Measurements from ENCODE around the gene LTB4R2. TPM values are rescaled to one million over a fixed set of nuclear protein-coding genes. Genes with fewer than 3 reads are reported as not detected.

LTB4R2 gene
- total and polyA plus RNA-seq, 2 of the 8 experiments (the other 6 are each of a cell fraction or from before 2014, with no cell fraction given): 5.3 to 6.7 TPM

GRCh38 chr14:24331731-24332267, 21.9 kb downstream of the LTB4R2 start:
- no peak overlapping the region for H3K56ac ChIP-seq (replicated peaks; ENCODE audit: insufficient read length, low read depth, low read length)
- no peak overlapping the region for H4K8ac ChIP-seq (ENCODE audit: extremely low read depth, insufficient read depth, low read length)
- no peaks in the 10 kb centered on the region for H3K36me3 ChIP-seq (ENCODE audit: control insufficient read depth in 2 of 4, insufficient read depth in 4 of 4, low read length in 3 of 4)
- peaks cover 0 to 2% of the 10 kb centered on the region in 2 experiments for H4K20me1 ChIP-seq (replicated peaks in 1 of 2; ENCODE audit: control insufficient read depth in 1 of 2, insufficient read depth in 2 of 2, low read length in 2 of 2)
- peaks cover 0 to 16% (median 9%) of the 10 kb centered on the region in 4 experiments; a peak in 5 of 7 replicates for H3K4me1 ChIP-seq (replicated peaks in 1 of 4; ENCODE audit: control insufficient read depth in 3 of 4, insufficient read depth in 4 of 4, low read length in 3 of 4)
- H3K9ac ChIP-seq (replicated peaks in 1 of 4; ENCODE audit: extremely low read depth in 1 of 4, low read depth in 3 of 4, low read length in 3 of 4): no peak overlapping the region
- TF ChIP-seq TBP (IDR thresholded peaks at IDR 0.05; ENCODE audit: low read depth, low read length) (0 out of 2 replicates have a peak, but pooled peaks have one; percentile 6), SIX5 (IDR thresholded peaks at IDR 0.05; ENCODE audit: low read depth, low read length) (no peak), SIN3A (conservative IDR thresholded peaks at IDR 0.05 in 1 of 2, IDR thresholded peaks at IDR 0.05 in 1 of 2; ENCODE audit: low read depth in 1 of 2, low read length in 2 of 2) (peak in 1 of 2 experiments; percentile 20; a peak in 1 of 4 replicates)
- H3K23ac ChIP-seq (ENCODE audit: insufficient read length): no peak overlapping the region
- no peak overlapping the region for H3K27ac ChIP-seq (ENCODE audit: low read depth, low read length)
- no peaks in the 10 kb centered on the region for H3K79me1 ChIP-seq (ENCODE audit: low read depth, low read length)
- H3K27me3 ChIP-seq (replicated peaks in 1 of 4; ENCODE audit: control insufficient read depth in 3 of 4, extremely low read depth in 1 of 4, insufficient read depth in 3 of 4, low read length in 3 of 4): peaks cover 34 to 78% (median 53%) of the 10 kb centered on the region in 4 experiments
- no peak overlapping the region for H3K18ac ChIP-seq (ENCODE audit: extremely low read depth, low read length)
- no peaks in the 10 kb centered on the region for H3K9me3 ChIP-seq (ENCODE audit: insufficient read depth in 2 of 2, low read depth in 1 of 2, low read length in 1 of 2)
- no peak overlapping the region for H2BK20ac ChIP-seq (ENCODE audit: low read length)
- DNase-seq (ENCODE audit: low read depth in 1 of 2, low spot score in 2 of 2) (peak in 1 of 2 experiments; percentile 65), FAIRE-seq (no peak)
- 0 out of 2 replicates have a peak overlapping the region, but pooled peaks have one; percentile 80 for H2BK5ac ChIP-seq (ENCODE audit: low read depth, low read length)
- POLR2A ChIA-PET (ENCODE audit: partially characterized antibody): interaction anchor here (1.1 to 5.8 kb wide), 7 partner anchors 13 to 110 kb away, joined by 3 to 46 read pairs (median 4); partner anchors contain the start of genes CBLN3, KHNYN and TINF2
- no peak overlapping the region; the same call in 1 of the 2 replicates for H2AFZ ChIP-seq (ENCODE audit: low read length)
- no peak overlapping the region for H4K91ac ChIP-seq (replicated peaks; ENCODE audit: insufficient read length, low read length)
- H3K4ac ChIP-seq (replicated peaks; ENCODE audit: insufficient read length, low read depth, low read length): no peak overlapping the region
- H4K5ac ChIP-seq (ENCODE audit: insufficient read length, low read depth, low read length): no peak overlapping the region
- peak overlapping the region in 2 of 4 experiments; percentile 32 to 62; a peak in 5 of 8 replicates for H3K4me3 ChIP-seq (ENCODE audit: extremely low read depth in 1 of 4, insufficient read depth in 2 of 4, low read depth in 3 of 4, low read length in 4 of 4)
- CTCF ChIA-PET (ENCODE audit: partially characterized antibody): interaction anchor here (0.6 to 27.8 kb wide), 28 partner anchors 9 to 732 kb away, joined by 3 to 664 read pairs (median 4); partner anchors contain the start of genes CBLN3, CHMP4A, CIDEB and EMC9
- H2AK5ac ChIP-seq (ENCODE audit: low read depth, low read length): no peak overlapping the region
- no peak overlapping the region for H2BK120ac ChIP-seq (replicated peaks; ENCODE audit: low read depth, low read length)
- peak overlapping the region; percentile 76 to 98 for H3K4me2 ChIP-seq (ENCODE audit: insufficient read depth in 1 of 2, low read depth in 2 of 2, low read length in 2 of 2)
- peak overlapping the region; percentile 12; the same call in 1 of the 2 replicates for H2BK12ac ChIP-seq (ENCODE audit: low read depth, low read length)
- 63% methylated on average over 26 of the region's 26 CpGs; no CpG with 5 or more reads in 1 of the 2 experiments for WGBS, 2 experiments (ENCODE audit: extremely low coverage in 1 of 2, insufficient coverage in 1 of 2, insufficient read length in 1 of 2, insufficient replicate concordance in 2 of 2, low coverage in 1 of 2, low lambda C conversion rate in 2 of 2, missing lambda C conversion rate in 1 of 2)
- peak overlapping the region; percentile 3 for H2BK15ac ChIP-seq (ENCODE audit: low read length)
- no peaks in the 10 kb centered on the region for H3K79me2 ChIP-seq (ENCODE audit: control insufficient read depth in 1 of 2, insufficient read depth in 2 of 2, low read length in 2 of 2)
- no peak overlapping the region for H3K14ac ChIP-seq (ENCODE audit: insufficient read length)
- peaks cover 18% of the 10 kb centered on the region for H3K23me2 ChIP-seq (ENCODE audit: low read depth, low read length)
